Ovary (tissue), 1 donor: ENCODE results near the gene SLC48A1.

ENCODE experiments used
- EP300 ChIP-seq: sonication (generic); formaldehyde crosslinking; IDR thresholded peaks from one replicate; pipeline ENCODE4 v1.6.1; 2017; ENCODE audit warnings: antibody characterized with exemption
- POLR2A ChIP-seq: fragments of 450-650 bp; IDR thresholded peaks from one replicate; pipeline ENCODE4 v1.6.1; 2017; ENCODE audit warnings: antibody characterized with exemption, mild to moderate bottlenecking, moderate library complexity

DNA sequence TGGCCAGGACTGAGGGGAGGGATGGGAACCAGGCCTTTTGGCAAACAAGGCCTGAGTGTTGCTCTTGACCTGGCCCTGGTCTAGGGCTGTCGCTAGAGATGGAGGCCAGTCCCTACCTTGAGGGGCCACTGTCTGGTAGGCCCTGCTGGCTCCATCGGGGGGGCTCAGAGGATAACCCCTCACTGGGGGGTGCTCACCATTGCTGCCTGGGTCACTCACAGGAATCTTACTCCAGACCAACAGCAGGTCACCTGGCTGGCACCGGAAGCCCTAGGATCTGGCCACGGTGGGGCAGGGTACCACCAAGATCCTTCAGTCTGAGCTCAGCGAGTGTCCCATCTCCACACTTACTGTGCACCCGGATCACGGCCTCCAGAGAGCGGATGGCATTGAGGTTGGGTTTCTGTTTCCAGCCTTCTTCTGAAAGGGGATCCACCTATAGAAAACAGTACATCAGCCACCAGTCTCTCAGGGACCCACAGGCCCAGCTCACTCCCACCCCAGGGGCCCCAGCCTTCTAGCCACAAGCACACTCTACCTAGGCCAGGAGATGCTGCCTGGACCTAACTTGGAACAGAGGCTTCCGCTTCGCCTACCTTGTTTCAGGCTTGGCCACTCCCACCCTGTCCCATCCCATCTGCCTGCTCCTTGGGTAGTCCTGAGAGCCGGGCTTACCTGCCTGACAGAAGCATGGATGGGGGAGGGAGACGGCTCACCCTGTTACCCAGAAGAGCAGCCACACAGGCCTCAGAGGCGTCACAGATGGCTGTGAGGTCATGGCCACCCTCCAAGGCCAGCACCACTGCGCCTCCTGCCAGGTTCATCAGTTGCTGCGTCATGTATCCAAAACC is 12.2 kb downstream of the SLC48A1 start:
- TF ChIP-seq POLR2A (no peak), EP300 (no peak)
